Smooth muscle cell (in vitro differentiated cells): ENCODE measurements around the gene MTFMT. TPM values are rescaled to one million over a fixed set of nuclear protein-coding genes. Genes with fewer than 3 reads are reported as not detected.

Source experiments
- DNase-seq: peaks from one replicate; lab custom pipeline; 2025; ENCODE audit not compliant: unreplicated experiment; lab: John Stamatoyannopoulos, UW
- H2AFZ ChIP-seq: fragments of 200-600 bp; sonication (generic); 2 replicates; pipeline ENCODE4 v1.6.0; 2016; ENCODE audit warnings: antibody characterized with exemption, low read depth, mild to moderate bottlenecking
- H3F3A ChIP-seq: fragments of 200-600 bp; sonication (generic); 2 replicates; pipeline ENCODE4 v1.6.0; 2017; ENCODE audit warnings: antibody characterized with exemption, low read depth
- H3K27ac ChIP-seq: fragments of 200-600 bp; sonication (generic); 2 replicates; pipeline ENCODE4 v1.5.1; 2016; ENCODE audit warnings: low read depth, mild to moderate bottlenecking
- H3K27me3 ChIP-seq: fragments of 200-600 bp; sonication (generic); 2 replicates; pipeline ENCODE4 v1.6.1; 2016; ENCODE audit warnings: low read depth, mild to moderate bottlenecking
- H3K36me3 ChIP-seq: fragments of 200-600 bp; sonication (generic); 2 replicates; pipeline ENCODE4 v1.5.1; 2016; ENCODE audit warnings: low read depth
- H3K4me1 ChIP-seq: fragments of 200-600 bp; sonication (generic); 2 replicates; pipeline ENCODE4 v1.5.1; 2016; ENCODE audit warnings: low read depth
- H3K4me2 ChIP-seq: fragments of 200-600 bp; sonication (generic); 2 replicates; pipeline ENCODE4 v1.6.0; 2016; ENCODE audit warnings: mild to moderate bottlenecking
- H3K4me3 ChIP-seq: fragments of 200-600 bp; sonication (generic); 2 replicates; pipeline ENCODE4 v1.5.1; 2016; ENCODE audit warnings: mild to moderate bottlenecking
- H3K79me2 ChIP-seq: fragments of 200-600 bp; sonication (generic); 2 replicates; pipeline ENCODE4 v1.6.0; 2016; ENCODE audit warnings: low read depth, mild to moderate bottlenecking
- H3K9ac ChIP-seq: fragments of 200-600 bp; sonication (generic); 2 replicates; pipeline ENCODE4 v1.6.0; 2016; ENCODE audit warnings: low read depth
- H3K9me3 ChIP-seq: fragments of 200-600 bp; sonication (generic); replicated peaks from 2 replicates; pipeline ENCODE4 v1.5.1; 2016; ENCODE audit warnings: low read depth
- H4K20me1 ChIP-seq: fragments of 200-600 bp; sonication (generic); 2 replicates; pipeline ENCODE4 v1.6.0; 2016; ENCODE audit warnings: low read depth
- WGBS: methylation state at CpG from one replicate; pipeline ENCODE4 v1.1.7; 2016; ENCODE audit warnings: low lambda C conversion rate; 5-methylcytosine and 5-hydroxymethylcytosine counted together
- polyA plus RNA-seq: library from polyadenylated mRNA; unstranded; fragments of >200 nt; fragmentation: Nextera tagmentation; extraction: Ambion mirVana; gene quantifications from 2 replicates; pipeline ENCODE4 v1.2.1, GENCODE V29; 2016
- total RNA-seq: library from RNA; depleted of rRNA; stranded (reverse); fragments of >200 nt; gene quantifications from 2 replicates; pipeline ENCODE4 v1.2.3, GENCODE V29; 2014
- TF ChIP-seq, protein P1 (sequence below): fragments of 200-600 bp; sonication (generic); IDR thresholded peaks from 2 replicates; pipeline ENCODE4 v1.5.1; 2017; ENCODE audit warnings: borderline replicate concordance, mild to moderate bottlenecking, antibody characterized with exemption; ENCODE audit not compliant: insufficient read depth, poor library complexity, severe bottlenecking

MTFMT gene
- total and polyA plus RNA-seq, 2 experiments from 2014 or later = 11.3 to 16.8 TPM

DNA sequence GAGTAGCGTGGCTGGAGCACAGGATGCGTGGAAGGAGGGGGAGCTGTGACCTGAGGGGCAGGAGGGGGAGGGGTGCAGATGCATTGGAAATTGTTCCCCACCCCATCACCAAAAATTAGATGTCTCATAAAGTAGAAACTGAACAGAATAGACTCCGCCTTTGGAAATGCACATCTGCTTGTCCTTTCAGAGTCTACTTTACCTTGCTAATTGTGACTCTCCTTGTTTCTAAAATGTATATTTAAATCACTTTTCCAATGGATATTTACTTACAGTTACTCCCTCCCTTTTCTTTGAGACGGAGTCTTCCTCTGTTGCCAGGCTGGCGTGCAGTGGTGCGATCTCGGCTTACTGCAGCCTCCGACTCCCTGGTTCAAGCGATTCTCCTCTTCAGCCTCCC lies 70.3 kb downstream of the MTFMT start:
- peaks cover 16% of the 10 kb centered on the region for H3K36me3 ChIP-seq
- TF ChIP-seq, protein P1, sequence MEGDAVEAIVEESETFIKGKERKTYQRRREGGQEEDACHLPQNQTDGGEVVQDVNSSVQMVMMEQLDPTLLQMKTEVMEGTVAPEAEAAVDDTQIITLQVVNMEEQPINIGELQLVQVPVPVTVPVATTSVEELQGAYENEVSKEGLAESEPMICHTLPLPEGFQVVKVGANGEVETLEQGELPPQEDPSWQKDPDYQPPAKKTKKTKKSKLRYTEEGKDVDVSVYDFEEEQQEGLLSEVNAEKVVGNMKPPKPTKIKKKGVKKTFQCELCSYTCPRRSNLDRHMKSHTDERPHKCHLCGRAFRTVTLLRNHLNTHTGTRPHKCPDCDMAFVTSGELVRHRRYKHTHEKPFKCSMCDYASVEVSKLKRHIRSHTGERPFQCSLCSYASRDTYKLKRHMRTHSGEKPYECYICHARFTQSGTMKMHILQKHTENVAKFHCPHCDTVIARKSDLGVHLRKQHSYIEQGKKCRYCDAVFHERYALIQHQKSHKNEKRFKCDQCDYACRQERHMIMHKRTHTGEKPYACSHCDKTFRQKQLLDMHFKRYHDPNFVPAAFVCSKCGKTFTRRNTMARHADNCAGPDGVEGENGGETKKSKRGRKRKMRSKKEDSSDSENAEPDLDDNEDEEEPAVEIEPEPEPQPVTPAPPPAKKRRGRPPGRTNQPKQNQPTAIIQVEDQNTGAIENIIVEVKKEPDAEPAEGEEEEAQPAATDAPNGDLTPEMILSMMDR = no peak
- WGBS = 97% methylated on average over 9 of the region's 9 CpGs

GRCh38 chr15:64954395-64954794 lies 75.0 kb downstream of the MTFMT start:
- Histone ChIP-seq H3K79me2 (no peaks in the 10 kb centered on the region), H3K9me3 (no peaks in the 10 kb centered on the region), H3K27ac (no peak overlapping the region), H3K9ac (no peak overlapping the region), H3K27me3 (no peaks in the 10 kb centered on the region), H4K20me1 (no peaks in the 10 kb centered on the region), H3K4me1 (no peaks in the 10 kb centered on the region), H2AFZ (no peak overlapping the region), H3K4me2 (no peak overlapping the region), H3K4me3 (no peak overlapping the region), H3K36me3 (no peaks in the 10 kb centered on the region), H3F3A (peaks cover 3% of the 10 kb centered on the region)
- TF ChIP-seq, protein P1 = no peak
- WGBS = 33% methylated on average over 3 of the region's 3 CpGs
- DNase-seq = no peak

More for the DNA sequence above, 70.3 kb downstream of the MTFMT start:
- H3K9me3 ChIP-seq = no peaks in the 10 kb centered on the region
- no peak overlapping the region for H3K27ac ChIP-seq
- H3K27me3 ChIP-seq = no peaks in the 10 kb centered on the region
- H2AFZ ChIP-seq = no peak overlapping the region
- H3F3A ChIP-seq = no peaks in the 10 kb centered on the region
- H3K4me3 ChIP-seq = no peak overlapping the region
- DNase-seq = no peak
- no peaks in the 10 kb centered on the region for H4K20me1 ChIP-seq
- H3K9ac ChIP-seq = no peak overlapping the region
- H3K4me1 ChIP-seq = no peaks in the 10 kb centered on the region
- H3K4me2 ChIP-seq = no peak overlapping the region
- H3K79me2 ChIP-seq = no peaks in the 10 kb centered on the region

- Histone ChIP-seq H3K4me1 (no peaks in the 10 kb centered on the region), H3K79me2 (no peaks in the 10 kb centered on the region), H3K27ac (no peak overlapping the region), H3K9ac (no peak overlapping the region), H3K9me3 (no peaks in the 10 kb centered on the region), H3K4me2 (no peak overlapping the region), H3K36me3 (no peaks in the 10 kb centered on the region), H3K27me3 (no peaks in the 10 kb centered on the region), H3F3A (peaks cover 3% of the 10 kb centered on the region), H4K20me1 (no peaks in the 10 kb centered on the region), H2AFZ (no peak overlapping the region), H3K4me3 (no peak overlapping the region)
- WGBS = 84% methylated on average over 2 of the region's 2 CpGs
- no peak for DNase-seq
- TF ChIP-seq, protein P1 = no peak
These were observed 77.5 kb downstream of the MTFMT start for GRCh38 chr15:64951777-64952418.

Other genes with a start within 250 kb of the MTFMT start
- 0.40 and 1.6 TPM in 2 replicates for gene PIF1, start 204.0 kb downstream of the MTFMT start, total RNA-seq
- 1.5 TPM in 2 replicates for gene PIF1, start 204.0 kb downstream of the MTFMT start, polyA plus RNA-seq
- gene PLEKHO2, start 187.7 kb downstream of the MTFMT start, total RNA-seq = 7.9 and 13.7 TPM in 2 replicates
- 16.3 and 20.0 TPM in 2 replicates for gene PLEKHO2, start 187.7 kb downstream of the MTFMT start, polyA plus RNA-seq
- gene ANKDD1A, start 117.7 kb downstream of the MTFMT start, total RNA-seq = 1.3 and 1.7 TPM in 2 replicates
- 2.8 and 5.6 TPM in 2 replicates for gene ANKDD1A, start 117.7 kb downstream of the MTFMT start, polyA plus RNA-seq
- gene SPG21, start 39.7 kb downstream of the MTFMT start, total RNA-seq = 84.8 and 94.4 TPM in 2 replicates
- 95.0 and 110 TPM in 2 replicates for gene SPG21, start 39.7 kb downstream of the MTFMT start, polyA plus RNA-seq
- gene SLC51B, start 15.7 kb upstream of the MTFMT start, total RNA-seq = not detected in 2 replicates
- gene SLC51B, start 15.7 kb upstream of the MTFMT start, polyA plus RNA-seq = not detected in 2 replicates
- 8.7 and 11.8 TPM in 2 replicates for gene RASL12, start 38.4 kb upstream of the MTFMT start, total RNA-seq
- gene RASL12, start 38.4 kb upstream of the MTFMT start, polyA plus RNA-seq = 14.6 and 15.0 TPM in 2 replicates
- gene KBTBD13, start 47.1 kb upstream of the MTFMT start, total RNA-seq = not detected in 2 replicates
- 0.11 and 0.66 TPM in 2 replicates for gene KBTBD13, start 47.1 kb upstream of the MTFMT start, polyA plus RNA-seq
- gene UBAP1L, start 85.6 kb upstream of the MTFMT start, total RNA-seq = 0.90 and 1.0 TPM in 2 replicates
- 1.2 and 3.1 TPM in 2 replicates for gene UBAP1L, start 85.6 kb upstream of the MTFMT start, polyA plus RNA-seq
- gene PDCD7, start 104.2 kb upstream of the MTFMT start, total RNA-seq = 13.4 and 14.3 TPM in 2 replicates
- 10.4 and 11.6 TPM in 2 replicates for gene PDCD7, start 104.2 kb upstream of the MTFMT start, polyA plus RNA-seq
- 34.8 and 46.6 TPM in 2 replicates for gene CLPX, start 155.7 kb upstream of the MTFMT start, total RNA-seq
- 21.7 and 21.8 TPM in 2 replicates for gene CLPX, start 155.7 kb upstream of the MTFMT start, polyA plus RNA-seq
- gene CILP, start 181.8 kb upstream of the MTFMT start, total RNA-seq = 84.4 and 114 TPM in 2 replicates
- gene CILP, start 181.8 kb upstream of the MTFMT start, polyA plus RNA-seq = 87.9 and 125 TPM in 2 replicates